ENCODE results near the gene KCNMA1.

DNA sequence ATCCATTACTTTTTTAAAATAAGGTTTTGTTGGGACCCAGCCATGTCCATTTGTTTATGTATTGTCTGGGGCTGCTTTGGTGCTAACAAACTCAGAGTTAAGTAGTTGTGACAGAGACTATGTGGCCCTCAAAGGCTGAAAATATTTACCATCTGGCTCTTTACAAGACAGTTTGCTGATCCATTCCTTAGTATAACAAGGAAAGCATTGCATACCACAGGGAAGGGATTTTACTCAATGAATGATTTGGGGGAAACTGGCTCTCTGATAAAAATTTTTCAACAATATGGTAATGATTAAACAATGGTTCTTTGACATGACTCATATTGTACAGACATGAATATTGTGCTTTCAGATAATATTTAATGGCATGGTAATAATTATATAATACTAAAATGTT is 738.1 kb downstream of the KCNMA1 start:
- TF ChIP-seq, protein P1, sequence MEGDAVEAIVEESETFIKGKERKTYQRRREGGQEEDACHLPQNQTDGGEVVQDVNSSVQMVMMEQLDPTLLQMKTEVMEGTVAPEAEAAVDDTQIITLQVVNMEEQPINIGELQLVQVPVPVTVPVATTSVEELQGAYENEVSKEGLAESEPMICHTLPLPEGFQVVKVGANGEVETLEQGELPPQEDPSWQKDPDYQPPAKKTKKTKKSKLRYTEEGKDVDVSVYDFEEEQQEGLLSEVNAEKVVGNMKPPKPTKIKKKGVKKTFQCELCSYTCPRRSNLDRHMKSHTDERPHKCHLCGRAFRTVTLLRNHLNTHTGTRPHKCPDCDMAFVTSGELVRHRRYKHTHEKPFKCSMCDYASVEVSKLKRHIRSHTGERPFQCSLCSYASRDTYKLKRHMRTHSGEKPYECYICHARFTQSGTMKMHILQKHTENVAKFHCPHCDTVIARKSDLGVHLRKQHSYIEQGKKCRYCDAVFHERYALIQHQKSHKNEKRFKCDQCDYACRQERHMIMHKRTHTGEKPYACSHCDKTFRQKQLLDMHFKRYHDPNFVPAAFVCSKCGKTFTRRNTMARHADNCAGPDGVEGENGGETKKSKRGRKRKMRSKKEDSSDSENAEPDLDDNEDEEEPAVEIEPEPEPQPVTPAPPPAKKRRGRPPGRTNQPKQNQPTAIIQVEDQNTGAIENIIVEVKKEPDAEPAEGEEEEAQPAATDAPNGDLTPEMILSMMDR (IDR thresholded peaks at IDR 0.05) = no peak
- TF ChIP-seq ZFX (IDR thresholded peaks at IDR 0.05; ENCODE audit: borderline replicate concordance) = no peak

Measured in 22Rv1 (cell line).